K562 (cell line): Measurements from ENCODE around the gene ST7. TPM values are rescaled to one million over a fixed set of nuclear protein-coding genes. Genes with fewer than 3 reads are reported as not detected.

ENCODE experiments used
- ARID1B ChIP-seq: fragments of 450-650 bp; IDR thresholded peaks from 2 replicates; pipeline ENCODE4 v1.6.1; 2016; ENCODE audit warnings: antibody characterized with exemption, mild to moderate bottlenecking, inconsistent platforms
- ARID2 ChIP-seq: fragments of 450-650 bp; IDR thresholded peaks from 2 replicates; pipeline ENCODE4 v1.6.1; 2017; ENCODE audit warnings: antibody characterized with exemption, mild to moderate bottlenecking
- CREB1 ChIP-seq, 2 experiments: sonication (generic) in 1 of 2; formaldehyde crosslinking in 1 of 2; IDR thresholded peaks; 2 replicates each; pipeline versions ENCODE4 v1.6.1 to v1.8.0; 2012 to 2022; ENCODE audit warnings: inconsistent platforms in 1 of 2, mild to moderate bottlenecking in 1 of 2, missing genetic modification reagents in 1 of 2, moderate library complexity in 1 of 2
- ETV6 ChIP-seq, 3 experiments: fragments of 150-350 bp in 1 of 3; sonication (generic) in 1 of 3; formaldehyde crosslinking in 1 of 3; IDR thresholded peaks; 2 replicates each; pipeline versions ENCODE4 v1.6.1 to v1.8.0; 2014 to 2022; ENCODE audit warnings: borderline replicate concordance in 2 of 3, low read depth in 2 of 3, antibody characterized with exemption in 1 of 3, low read length in 1 of 3, mild to moderate bottlenecking in 1 of 3, missing genetic modification reagents in 1 of 3
- FOSL1 ChIP-seq: fragments of 200-800 bp; sonication (Bioruptor generic); conservative IDR thresholded peaks from 2 replicates; pipeline ENCODE4 v1.6.1; 2016; ENCODE audit warnings: missing genetic modification characterization, missing compliant biosample characterization
- ID3 ChIP-seq, 2 experiments: fragments of 250-450 bp in 1 of 2; fragments of 450-650 bp in 1 of 2; sonication (Bioruptor Pico) in 1 of 2; IDR thresholded peaks; 2 replicates each; pipeline versions ENCODE4 v1.6.1 to v1.8.0; 2016 to 2021; ENCODE audit warnings: mild to moderate bottlenecking in 2 of 2, moderate library complexity in 2 of 2, missing compliant biosample characterization in 1 of 2, missing genetic modification characterization in 1 of 2
- IRF2 ChIP-seq: sonication (generic); formaldehyde crosslinking; IDR thresholded peaks from 2 replicates; pipeline ENCODE4 v1.8.1; 2022; ENCODE audit warnings: mild to moderate bottlenecking, missing genetic modification reagents
- JUND ChIP-seq, 2 experiments: IDR thresholded peaks; 2 replicates in 1 of 2; 3 replicates in 1 of 2; pipeline ENCODE4 v1.6.1; 2011; ENCODE audit warnings: borderline replicate concordance in 2 of 2, low read depth in 2 of 2, low read length in 2 of 2, improper control_type of control experiment in 1 of 2, missing biosample characterization in 1 of 2, missing genetic modification characterization in 1 of 2, missing genetic modification reagents in 1 of 2
- MAFK ChIP-seq: IDR thresholded peaks from 2 replicates; pipeline ENCODE4 v1.6.1; 2011; ENCODE audit warnings: low read length, improper control_type of control experiment
- MTA3 ChIP-seq: fragments of 450-650 bp; formaldehyde crosslinking; IDR thresholded peaks from 2 replicates; pipeline ENCODE4 v1.6.1; 2017; ENCODE audit warnings: mild to moderate bottlenecking, borderline replicate concordance
- MYC ChIP-seq, 2 experiments: fragments of 250-450 bp in 1 of 2; sonication (Bioruptor Pico) in 1 of 2; IDR thresholded peaks; 2 replicates each; pipeline versions ENCODE4 v1.5.1 to v1.6.1; 2012 to 2021; ENCODE audit warnings: low read depth in 2 of 2, borderline replicate concordance in 1 of 2, improper control_type of control experiment in 1 of 2, low read length in 1 of 2, mild to moderate bottlenecking in 1 of 2, moderate library complexity in 1 of 2
- NCOA1 ChIP-seq: fragments of 450-650 bp; IDR thresholded peaks from 2 replicates; pipeline ENCODE4 v1.6.1; 2016; ENCODE audit warnings: low read depth
- PYGO2 ChIP-seq: fragments of 450-650 bp; IDR thresholded peaks from 2 replicates; pipeline ENCODE4 v1.6.1; 2016; ENCODE audit warnings: mild to moderate bottlenecking, missing genetic modification characterization, moderate library complexity, missing compliant biosample characterization
- XRCC5 ChIP-seq: fragments of 200-400 bp; formaldehyde crosslinking; IDR thresholded peaks from 2 replicates; pipeline ENCODE4 v1.6.1; 2017; ENCODE audit warnings: low read depth, mild to moderate bottlenecking, low read length
- ZBTB9 ChIP-seq: fragments of 450-650 bp; formaldehyde crosslinking; IDR thresholded peaks from 2 replicates; pipeline ENCODE4 v1.4.0; 2020; ENCODE audit warnings: mild to moderate bottlenecking, moderate library complexity
- ZNF408 ChIP-seq: fragments of 250-450 bp; sonication (Bioruptor Pico); IDR thresholded peaks from 2 replicates; pipeline ENCODE4 v1.4.0; 2020; ENCODE audit warnings: low read depth, mild to moderate bottlenecking, moderate library complexity
- ZNF445 ChIP-seq: fragments of 250-450 bp; sonication (Bioruptor Pico); IDR thresholded peaks from 2 replicates; pipeline ENCODE4 v1.4.0; 2020; ENCODE audit warnings: low read depth, mild to moderate bottlenecking, moderate library complexity
- polyA plus RNA-seq, 8 experiments: library from polyadenylated mRNA; depleted of rRNA in 4 of 8; stranded (reverse) in 5 of 8; unstranded in 3 of 8; fragments of >200 nt; fragmentation: Nextera tagmentation in 2 of 8; fragmentation: Illumina TruSeq in 1 of 8; extraction: Ambion mirVana in 2 of 8; extraction: Trizol in 1 of 8; gene quantifications; 2 replicates each; pipeline versions ENCODE4 v1.2.1 to v1.2.3, GENCODE V29; 2011 to 2014; ENCODE audit warnings: inconsistent platforms in 1 of 8, missing spikeins in 1 of 8
- total RNA-seq, 7 experiments: library from RNA; depleted of rRNA in 6 of 7; stranded (reverse); fragments of >200 nt in 6 of 7; fragmentation: Illumina TruSeq in 2 of 7; extraction: Trizol in 2 of 7; gene quantifications; 2 replicates each; pipeline versions ENCODE4 v1.2.1 to v1.2.3, GENCODE V29; 2011 to 2021; ENCODE audit warnings: low replicate concordance in 1 of 7

Gene ST7
- total and polyA plus RNA-seq, 9 of the 15 experiments (the other 6 are each of a cell fraction or from before 2014, with no cell fraction given) = 23.9 to 56.3 (median 36.9) TPM

- TF ChIP-seq ARID1B (0 out of 2 replicates have a peak, but pooled peaks have one; percentile 24), MYC (IDR thresholded peaks at IDR 0.05; ENCODE audit: low read depth, low read length) (0 out of 2 replicates have a peak, but pooled peaks have one; percentile 20), MYC (CRISPR knock-in tag; IDR thresholded peaks at IDR 0.05; ENCODE audit: borderline replicate concordance, low read depth) (no peak), ARID2 (no peak), ZNF408 (CRISPR knock-in tag) (no peak), ETV6 (IDR thresholded peaks at IDR 0.05; ENCODE audit: borderline replicate concordance in 1 of 2, low read depth in 2 of 2, low read length in 1 of 2) (no peak), ETV6 (CRISPR knock-in tag; IDR thresholded peaks at IDR 0.05; ENCODE audit: borderline replicate concordance) (no peak), ZNF445 (CRISPR knock-in tag) (peak; percentile 36; the same call in 1 of the 2 replicates), IRF2 (no peak), XRCC5 (no peak), ID3 (CRISPR knock-in tag; IDR thresholded peaks at IDR 0.05) (no peak), ID3 (tag; IDR thresholded peaks at IDR 0.05) (no peak), MAFK (no peak), FOSL1 (tag) (0 out of 2 replicates have a peak, but pooled peaks have one; percentile 30), JUND (IDR thresholded peaks at IDR 0.05; ENCODE audit: borderline replicate concordance, low read depth, low read length) (0 out of 2 replicates have a peak, but pooled peaks have one; percentile 26), JUND (tag; IDR thresholded peaks at IDR 0.05; ENCODE audit: borderline replicate concordance, low read depth, low read length) (no peak), PYGO2 (tag) (no peak), MTA3 (0 out of 2 replicates have a peak, but pooled peaks have one; percentile 34), ZBTB9 (CRISPR knock-in tag) (peak; percentile 99), NCOA1 (no peak), CREB1 (IDR thresholded peaks at IDR 0.05) (no peak), CREB1 (CRISPR knock-in tag; IDR thresholded peaks at IDR 0.05) (no peak)
These were observed 133.5 kb downstream of the ST7 start (continued) for GRCh38 chr7:117086788-117087187.
